Thoracic aorta (tissue), 2 donors: ENCODE measurements around the gene ASXL2. TPM values are rescaled to one million over a fixed set of nuclear protein-coding genes. Genes with fewer than 3 reads are reported as not detected.

Experiments used
- ATAC-seq: fragments of 150-250 bp; one replicate; pipeline ENCODE4 v1.8.0; 2017; ENCODE audit warnings: low read depth; ENCODE audit not compliant: insufficient number of reproducible peaks, low FRiP score
- DNase-seq: peaks from one replicate; pipeline ENCODE4 v3.0.0-alpha.2; 2020; ENCODE audit warnings: low spot score
- H3K27ac ChIP-seq, 2 donors: fragments of 200-600 bp; sonication (generic); 1 replicate in 1 of 2; 2 replicates in 1 of 2; pipeline ENCODE4 v1.5.1; 2016; ENCODE audit warnings: mild to moderate bottlenecking in 2 of 2, moderate library complexity in 2 of 2
- H3K27me3 ChIP-seq: fragments of 200-600 bp; sonication (generic); replicated peaks from 2 replicates; pipeline ENCODE4 v1.6.0; 2016; ENCODE audit warnings: mild to moderate bottlenecking; ENCODE audit not compliant: insufficient read depth
- H3K36me3 ChIP-seq: fragments of 200-600 bp; sonication (generic); one replicate; pipeline ENCODE4 v1.5.1; 2016
- H3K4me1 ChIP-seq, 2 donors: fragments of 200-600 bp; sonication (generic); 1 replicate in 1 of 2; 2 replicates in 1 of 2; pipeline versions ENCODE4 v1.5.1 to v1.6.0; 2016; ENCODE audit warnings: low read depth in 2 of 2, mild to moderate bottlenecking in 1 of 2; ENCODE audit not compliant: control insufficient read depth in 1 of 2
- H3K4me3 ChIP-seq: fragments of 200-600 bp; sonication (generic); 2 replicates; pipeline ENCODE4 v1.5.1; 2016; ENCODE audit warnings: mild to moderate bottlenecking
- H3K9me3 ChIP-seq: fragments of 200-600 bp; sonication (generic); 2 replicates; pipeline ENCODE4 v1.5.1; 2016
- total RNA-seq, 2 donors: library from RNA; depleted of rRNA; stranded (reverse); fragments of >200 nt; gene quantifications; one replicate each; pipeline versions ENCODE4 v1.1.0 to v1.2.3, GENCODE V29; 2016
- TF ChIP-seq, protein P1 (sequence below): fragments of 200-600 bp; sonication (generic); IDR thresholded peaks from one replicate; pipeline ENCODE4 v1.5.1; 2019; ENCODE audit warnings: antibody characterized with exemption

The ASXL2 gene
- total RNA-seq, 2 donors from 2014 or later = 14.5 to 15.6 TPM

DNA sequence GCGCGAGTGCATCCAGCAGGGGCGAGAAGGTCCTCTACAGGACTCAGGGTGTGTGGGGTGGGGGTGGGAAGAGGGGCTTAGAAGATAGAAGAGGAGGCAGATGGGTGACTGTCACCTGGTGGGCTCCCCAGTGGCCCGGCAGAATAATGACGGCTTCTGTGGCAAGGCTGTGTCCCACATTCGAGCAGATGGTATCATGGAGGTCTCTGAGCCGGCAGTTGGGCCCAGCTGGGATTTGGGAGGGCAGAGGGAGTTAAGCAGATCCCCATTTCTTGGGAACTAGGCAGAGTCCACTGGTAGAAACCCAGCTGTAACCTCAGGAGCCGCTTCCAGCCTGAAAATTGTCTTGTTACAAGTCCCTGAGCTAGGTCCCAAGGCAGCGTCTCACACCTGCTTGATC is 176.5 kb downstream of the ASXL2 start:
- H3K27ac ChIP-seq = no peak overlapping the region
- no peak overlapping the region for H3K4me3 ChIP-seq
- TF ChIP-seq, protein P1, sequence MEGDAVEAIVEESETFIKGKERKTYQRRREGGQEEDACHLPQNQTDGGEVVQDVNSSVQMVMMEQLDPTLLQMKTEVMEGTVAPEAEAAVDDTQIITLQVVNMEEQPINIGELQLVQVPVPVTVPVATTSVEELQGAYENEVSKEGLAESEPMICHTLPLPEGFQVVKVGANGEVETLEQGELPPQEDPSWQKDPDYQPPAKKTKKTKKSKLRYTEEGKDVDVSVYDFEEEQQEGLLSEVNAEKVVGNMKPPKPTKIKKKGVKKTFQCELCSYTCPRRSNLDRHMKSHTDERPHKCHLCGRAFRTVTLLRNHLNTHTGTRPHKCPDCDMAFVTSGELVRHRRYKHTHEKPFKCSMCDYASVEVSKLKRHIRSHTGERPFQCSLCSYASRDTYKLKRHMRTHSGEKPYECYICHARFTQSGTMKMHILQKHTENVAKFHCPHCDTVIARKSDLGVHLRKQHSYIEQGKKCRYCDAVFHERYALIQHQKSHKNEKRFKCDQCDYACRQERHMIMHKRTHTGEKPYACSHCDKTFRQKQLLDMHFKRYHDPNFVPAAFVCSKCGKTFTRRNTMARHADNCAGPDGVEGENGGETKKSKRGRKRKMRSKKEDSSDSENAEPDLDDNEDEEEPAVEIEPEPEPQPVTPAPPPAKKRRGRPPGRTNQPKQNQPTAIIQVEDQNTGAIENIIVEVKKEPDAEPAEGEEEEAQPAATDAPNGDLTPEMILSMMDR = no peak
- ATAC-seq (no peak), DNase-seq (no peak)
- H3K36me3 ChIP-seq = no peaks in the 10 kb centered on the region
- H3K27me3 ChIP-seq = no peaks in the 10 kb centered on the region
- no peaks in the 10 kb centered on the region for H3K4me1 ChIP-seq
- H3K9me3 ChIP-seq = no peaks in the 10 kb centered on the region

DNA sequence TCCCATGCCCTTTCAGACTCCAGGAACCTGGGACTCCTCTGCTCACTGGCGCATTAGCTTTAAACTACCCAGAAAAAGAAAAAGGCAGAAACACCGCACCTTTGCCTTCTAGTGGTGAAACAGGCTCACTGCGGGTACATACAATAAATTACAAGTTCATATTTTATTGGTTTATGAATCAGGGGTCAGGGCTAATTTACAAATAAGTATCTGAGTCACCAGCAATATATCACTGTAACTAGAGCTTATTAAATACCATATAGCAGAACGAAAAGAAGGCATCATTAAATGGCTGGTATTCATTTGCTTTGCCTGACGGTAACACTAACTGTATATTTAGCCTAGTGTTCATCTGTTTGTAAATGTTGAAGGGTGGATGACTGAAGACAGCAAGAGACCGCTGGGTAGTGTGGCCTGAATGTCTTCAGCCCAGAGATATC is 178.0 kb downstream of the ASXL2 start:
- no peaks in the 10 kb centered on the region for H3K4me1 ChIP-seq
- TF ChIP-seq, protein P1 = peak; percentile 64
- H3K9me3 ChIP-seq = no peaks in the 10 kb centered on the region
- H3K36me3 ChIP-seq = no peaks in the 10 kb centered on the region
- H3K27me3 ChIP-seq = no peaks in the 10 kb centered on the region
- no peak for ATAC-seq
- no peak overlapping the region for H3K27ac ChIP-seq
- no peak for DNase-seq
- H3K4me3 ChIP-seq = no peak overlapping the region

DNA sequence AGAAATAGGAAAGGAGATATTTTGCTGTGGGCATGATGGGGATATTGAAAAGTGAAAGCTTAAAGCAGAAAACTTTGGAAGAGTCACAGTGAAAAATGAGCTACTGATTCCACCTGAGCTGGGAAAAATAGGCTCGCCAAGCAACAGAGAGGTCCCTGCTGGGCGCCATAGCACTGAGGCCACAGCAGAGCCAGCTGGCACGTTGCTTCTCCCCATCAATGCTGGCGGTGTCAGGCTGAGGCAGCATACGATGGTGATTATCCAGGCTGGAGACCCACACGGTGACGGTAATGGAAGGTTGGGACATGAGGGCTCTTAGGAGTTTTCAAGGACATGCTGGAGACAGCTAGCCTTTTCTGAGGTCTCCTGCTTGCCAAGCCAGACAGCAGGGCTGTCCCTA is 179.1 kb downstream of the ASXL2 start:
- TF ChIP-seq, protein P1 = no peak
- no peaks in the 10 kb centered on the region for H3K27me3 ChIP-seq
- H3K36me3 ChIP-seq = no peaks in the 10 kb centered on the region
- H3K4me1 ChIP-seq = no peaks in the 10 kb centered on the region
- H3K27ac ChIP-seq = no peak overlapping the region
- H3K4me3 ChIP-seq = no peak overlapping the region
- ATAC-seq = no peak
- no peak for DNase-seq
- H3K9me3 ChIP-seq = no peaks in the 10 kb centered on the region

DNA sequence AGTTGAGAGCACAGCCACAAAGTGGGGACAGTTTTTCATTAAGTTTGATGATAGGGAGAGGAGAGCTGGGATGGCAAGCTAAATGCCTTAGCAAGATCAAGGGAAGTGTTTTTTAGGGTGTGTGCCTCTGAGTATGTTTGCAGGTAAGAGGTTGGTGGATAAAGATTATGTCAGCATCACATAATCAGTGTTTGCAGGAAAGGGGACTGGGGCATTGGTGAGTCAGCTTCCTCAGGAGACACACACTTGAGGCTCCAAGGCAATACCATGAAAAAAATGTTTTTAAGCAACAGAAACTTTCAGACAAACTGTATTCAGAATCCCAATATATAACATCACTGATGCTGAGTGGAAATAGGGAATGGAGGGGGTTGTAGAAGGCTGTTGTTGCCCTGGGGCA is 179.5 kb downstream of the ASXL2 start:
- TF ChIP-seq, protein P1 = no peak
- DNase-seq (no peak), ATAC-seq (no peak)
- Histone ChIP-seq H3K4me1 (no peaks in the 10 kb centered on the region), H3K36me3 (no peaks in the 10 kb centered on the region), H3K4me3 (no peak overlapping the region), H3K27ac (no peak overlapping the region), H3K9me3 (no peaks in the 10 kb centered on the region), H3K27me3 (no peaks in the 10 kb centered on the region)

DNA sequence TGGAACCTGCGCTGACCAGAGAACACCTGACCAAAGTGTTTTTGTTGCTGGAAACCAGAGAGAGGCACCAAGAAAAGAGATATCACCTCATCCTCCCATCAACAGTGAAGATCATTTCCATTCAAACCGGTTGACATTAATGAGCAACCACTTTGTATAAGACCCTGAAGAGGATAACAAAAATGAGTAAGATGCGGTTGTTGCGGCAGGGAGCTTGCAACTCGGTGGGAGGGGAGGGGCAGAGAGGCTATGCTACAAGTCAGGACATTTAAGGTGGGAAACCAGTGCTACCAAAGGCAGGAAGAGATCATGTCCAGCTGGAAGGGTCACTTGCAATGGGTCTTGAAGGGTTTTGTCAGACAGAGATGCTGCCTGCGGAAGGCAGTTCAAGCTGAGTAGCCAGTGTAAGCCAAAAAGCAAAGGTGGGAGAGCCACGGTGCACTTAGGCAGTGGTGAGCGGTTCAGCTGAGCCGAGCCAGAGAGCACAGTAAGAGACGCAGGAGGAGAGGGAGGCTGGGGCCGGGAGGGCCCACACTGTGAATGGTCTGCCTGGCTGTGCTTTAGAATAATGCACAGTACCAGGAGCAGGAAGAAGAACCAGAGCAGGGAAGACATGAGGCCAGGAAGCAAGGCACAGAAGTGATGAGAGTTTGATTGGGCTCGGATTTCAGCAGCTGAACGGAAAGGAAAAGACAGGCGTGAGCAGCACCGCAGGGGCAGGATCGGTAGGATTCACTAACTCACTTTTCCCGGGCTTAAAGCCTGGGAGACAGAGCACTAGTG is 180.5 kb downstream of the ASXL2 start:
- no peaks in the 10 kb centered on the region for H3K9me3 ChIP-seq
- TF ChIP-seq, protein P1 = no peak
- H3K36me3 ChIP-seq = no peaks in the 10 kb centered on the region
- H3K27me3 ChIP-seq = no peaks in the 10 kb centered on the region
- H3K27ac ChIP-seq = no peak overlapping the region
- no peak for ATAC-seq
- DNase-seq = no peak
- H3K4me1 ChIP-seq = no peaks in the 10 kb centered on the region
- no peak overlapping the region for H3K4me3 ChIP-seq
